ENCODE results near the gene ANKRD33B.

ANKRD33B gene

GRCh38 chr5:10688651-10689171 is 124.8 kb downstream of the ANKRD33B start:
- FAIRE-seq (no peak), DNase-seq (ENCODE audit: insufficient read length, low spot score) (no peak)

DNA sequence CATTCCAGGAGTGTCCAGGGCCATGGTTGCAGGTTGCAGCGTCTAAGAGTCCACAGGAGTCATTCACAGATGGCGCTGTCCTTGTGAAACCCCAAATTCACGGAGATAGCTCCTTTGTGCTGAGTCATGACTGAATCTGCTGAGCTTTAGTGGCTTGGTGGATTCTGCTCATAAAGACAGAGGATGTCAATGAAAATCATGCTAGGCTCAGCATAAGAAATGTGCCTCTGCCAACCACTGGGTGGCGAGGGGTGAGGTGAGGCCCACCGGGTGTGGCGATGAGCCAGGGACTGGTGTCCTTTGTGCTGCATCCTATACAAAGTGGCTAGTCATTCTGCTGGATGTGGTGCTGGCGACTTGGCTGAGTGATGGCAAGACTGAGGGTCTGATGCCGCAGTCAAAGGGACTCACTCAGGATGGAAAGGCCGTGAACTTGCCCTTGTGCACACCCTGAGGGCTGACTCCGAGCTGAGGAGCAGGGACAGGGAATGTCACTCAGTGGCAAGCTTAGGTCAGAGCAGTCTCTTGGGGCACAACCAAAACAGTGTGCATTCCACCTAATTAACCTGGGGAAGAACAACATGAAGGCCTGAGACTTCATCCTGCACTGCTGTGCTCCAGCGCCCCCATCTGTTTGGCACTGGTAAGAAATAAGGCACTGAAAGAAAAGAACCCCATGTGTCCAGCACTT is 125.7 kb downstream of the ANKRD33B start:
- no peak for DNase-seq (ENCODE audit: insufficient read length, low spot score)

GRCh38 chr5:10690460-10691440 is 126.9 kb downstream of the ANKRD33B start:
- DNase-seq (ENCODE audit: insufficient read length, low spot score) = no peak
- no peak for FAIRE-seq

More for the DNA sequence above, 125.7 kb downstream of the ANKRD33B start:
- FAIRE-seq = no peak

DNA sequence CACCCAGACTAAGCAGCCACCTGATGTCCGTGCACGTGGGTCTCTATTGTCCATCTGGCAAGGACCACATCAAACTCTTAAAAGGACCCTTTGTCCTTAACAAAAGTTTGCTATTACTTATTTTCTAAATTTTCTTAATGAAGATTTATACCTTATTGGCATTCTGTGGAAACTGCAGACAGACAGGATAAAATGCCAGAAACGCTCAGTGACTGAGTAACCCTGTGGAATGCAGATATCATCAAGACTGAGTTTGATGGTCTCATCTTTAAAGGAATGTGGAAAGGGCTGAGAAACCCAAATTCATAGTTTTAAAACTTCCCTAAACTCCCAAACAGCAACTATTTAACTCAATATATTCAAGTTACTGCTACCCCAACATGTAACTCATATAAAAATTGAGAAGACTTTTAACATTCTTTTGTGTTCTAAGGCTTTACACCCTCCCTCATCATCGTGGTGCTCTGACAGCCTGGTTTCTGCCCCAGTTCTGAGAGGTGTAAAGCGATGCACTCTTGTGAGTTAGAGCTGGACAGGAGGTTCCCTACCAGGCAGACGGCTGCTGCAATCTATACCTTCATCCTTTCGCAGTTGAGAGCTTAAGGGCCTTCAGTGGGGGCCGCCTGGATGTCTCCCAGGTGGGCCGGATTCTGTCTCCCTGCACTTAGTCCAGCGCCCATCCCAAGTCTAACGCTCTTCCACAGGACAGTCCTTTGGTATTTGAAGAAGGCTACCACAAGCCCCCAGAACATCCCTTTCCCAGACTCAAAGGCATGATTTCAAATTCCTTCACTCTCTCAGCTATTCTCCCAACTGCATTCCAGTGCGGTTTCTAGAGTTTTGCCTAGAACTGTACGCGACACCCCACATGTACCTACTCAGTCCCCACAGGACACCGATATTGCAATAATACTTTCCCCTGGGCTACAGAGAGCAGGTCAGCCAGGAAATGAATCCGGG is 128.2 kb downstream of the ANKRD33B start:
- DNase-seq (ENCODE audit: insufficient read length, low spot score) (no peak), FAIRE-seq (no peak)

- peak; percentile 76 for FAIRE-seq
Measured at GRCh38 chr5:10695055-10695649, 131.3 kb downstream of the ANKRD33B start.

DNA sequence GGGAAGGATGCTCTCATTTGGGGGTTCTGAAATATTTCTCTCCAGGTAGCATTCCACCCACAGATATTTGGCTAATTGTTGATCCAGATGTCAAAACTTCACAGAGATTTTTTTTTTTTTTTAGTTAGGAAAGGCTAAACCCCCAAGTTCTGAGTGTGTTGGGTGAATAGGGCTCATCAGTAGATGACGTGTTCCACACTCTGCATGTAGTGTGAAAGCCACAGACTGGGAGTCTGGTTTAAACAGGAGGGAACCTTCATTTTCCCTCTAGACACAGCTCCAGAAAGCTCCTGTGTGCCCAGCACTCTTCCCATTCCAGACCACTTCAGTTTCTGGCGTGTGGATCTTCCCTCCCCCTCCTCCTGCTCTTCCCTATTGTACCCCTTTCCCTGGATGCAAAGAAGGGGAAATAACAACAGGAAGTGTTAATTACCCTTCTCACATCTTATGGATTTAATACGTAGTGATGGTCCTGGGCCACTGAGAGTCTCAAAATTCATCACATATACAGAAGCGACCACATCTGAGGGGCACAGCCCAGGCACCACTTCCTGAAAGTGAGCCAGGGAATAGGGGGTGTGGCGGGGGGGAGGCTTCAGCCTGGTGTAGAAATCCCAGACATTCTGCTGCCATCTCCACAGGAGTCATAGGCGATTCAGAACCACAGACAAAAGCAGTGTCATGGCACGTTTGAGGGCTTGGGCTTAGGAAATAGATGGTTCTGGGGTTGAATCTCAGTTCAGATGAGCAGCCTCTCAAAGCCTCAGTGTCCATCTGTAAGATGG is 132.1 kb downstream of the ANKRD33B start:
- FAIRE-seq (no peak), DNase-seq (ENCODE audit: insufficient read length, low spot score) (no peak)

More at GRCh38 chr5:10695055-10695649, 131.3 kb downstream of the ANKRD33B start:
- DNase-seq (ENCODE audit: insufficient read length, low spot score) = no peak

DNA sequence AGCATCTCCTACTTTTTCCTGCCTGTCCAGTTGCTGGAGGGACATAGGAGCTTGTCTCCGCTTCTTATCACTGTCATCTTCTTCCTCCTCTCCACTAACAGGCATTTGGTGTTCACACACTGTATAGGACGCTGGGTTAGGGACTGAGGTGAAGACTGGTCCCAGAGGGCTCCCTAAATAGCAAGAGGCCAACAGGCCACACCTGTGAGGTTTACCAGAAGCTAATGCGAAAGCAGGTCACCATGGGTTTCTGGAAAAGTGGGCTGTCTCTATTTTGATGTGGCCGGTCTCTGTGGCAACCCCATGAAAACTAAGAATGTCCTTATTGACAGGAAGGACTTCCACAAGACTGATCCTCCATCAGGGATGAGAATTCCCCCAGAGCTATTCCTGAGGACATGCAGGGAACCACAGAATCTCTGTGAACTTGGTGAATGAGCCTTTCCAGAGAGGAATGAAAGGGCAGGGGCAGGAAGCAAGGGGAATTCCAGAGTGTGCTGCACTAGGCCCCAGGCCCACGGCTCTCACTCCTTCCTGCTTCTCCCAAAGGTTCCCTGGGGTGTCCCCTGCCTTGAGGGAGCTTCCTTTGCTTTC is 135.5 kb downstream of the ANKRD33B start:
- FAIRE-seq (peak; percentile 60), DNase-seq (ENCODE audit: insufficient read length, low spot score) (no peak)

DNA sequence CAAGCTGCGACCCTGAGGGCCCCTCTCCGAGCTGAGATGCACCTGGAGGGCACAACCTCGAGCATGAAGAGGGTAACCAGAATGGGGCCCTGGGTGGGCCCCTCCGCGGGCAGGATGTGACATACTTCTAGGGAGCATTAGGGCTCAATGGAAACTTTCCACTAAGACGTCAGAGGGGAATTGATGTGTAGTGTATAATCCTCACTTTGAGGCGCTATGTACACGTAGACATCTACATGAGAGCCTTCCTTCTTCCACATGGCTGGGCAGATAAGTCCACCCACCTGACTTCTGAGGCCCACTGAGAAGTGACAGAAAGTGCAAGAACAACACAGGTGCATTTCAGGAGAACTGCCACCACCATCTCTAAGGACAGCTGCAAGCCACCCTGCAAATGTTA is 136.1 kb downstream of the ANKRD33B start:
- FAIRE-seq (peak; percentile 79), DNase-seq (ENCODE audit: insufficient read length, low spot score) (no peak)

DNA sequence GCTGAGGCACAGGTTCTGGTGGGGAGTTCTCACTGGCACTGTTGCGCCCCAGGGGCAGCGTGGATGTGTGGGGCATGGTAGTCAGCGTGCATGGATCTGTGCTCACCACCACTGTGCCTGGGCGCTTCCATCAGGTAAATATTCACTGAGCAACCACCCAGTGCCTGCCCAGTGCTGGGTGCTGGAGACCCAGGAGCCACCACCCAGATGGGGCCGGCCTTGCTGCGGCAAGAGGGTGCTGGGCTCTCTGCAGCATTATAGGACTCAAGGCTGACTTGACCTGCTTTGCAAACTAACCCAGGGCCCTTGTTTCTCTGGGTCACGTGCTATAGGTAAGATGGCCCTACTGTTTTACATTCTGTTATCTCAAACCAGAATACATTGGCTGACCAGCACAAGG is 136.6 kb downstream of the ANKRD33B start:
- FAIRE-seq = no peak
- DNase-seq (ENCODE audit: insufficient read length, low spot score) = no peak

DNA sequence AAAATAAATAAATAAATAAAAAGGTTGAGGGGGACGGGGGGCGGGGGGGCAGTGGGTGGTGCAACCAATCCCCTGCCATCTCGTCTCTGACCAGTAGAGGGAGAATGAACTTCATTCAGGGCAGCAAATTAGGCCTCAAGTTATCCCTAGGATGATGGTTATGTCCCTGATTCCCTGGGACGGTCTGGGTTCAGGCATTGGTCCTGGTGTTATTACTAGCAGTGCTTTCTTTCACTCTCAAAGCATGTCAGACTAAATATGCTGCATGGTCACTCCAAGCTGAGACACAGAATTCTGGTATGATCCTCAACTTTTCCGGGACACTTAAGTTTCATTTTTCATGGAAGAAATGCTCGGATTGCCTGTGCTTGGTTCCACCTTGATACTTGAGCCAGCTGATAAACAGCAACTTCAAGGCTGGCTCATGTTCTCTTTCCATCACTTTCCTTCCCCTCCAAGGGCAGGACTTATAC is 137.7 kb downstream of the ANKRD33B start:
- no peak for DNase-seq (ENCODE audit: insufficient read length, low spot score)
- FAIRE-seq = no peak

DNA sequence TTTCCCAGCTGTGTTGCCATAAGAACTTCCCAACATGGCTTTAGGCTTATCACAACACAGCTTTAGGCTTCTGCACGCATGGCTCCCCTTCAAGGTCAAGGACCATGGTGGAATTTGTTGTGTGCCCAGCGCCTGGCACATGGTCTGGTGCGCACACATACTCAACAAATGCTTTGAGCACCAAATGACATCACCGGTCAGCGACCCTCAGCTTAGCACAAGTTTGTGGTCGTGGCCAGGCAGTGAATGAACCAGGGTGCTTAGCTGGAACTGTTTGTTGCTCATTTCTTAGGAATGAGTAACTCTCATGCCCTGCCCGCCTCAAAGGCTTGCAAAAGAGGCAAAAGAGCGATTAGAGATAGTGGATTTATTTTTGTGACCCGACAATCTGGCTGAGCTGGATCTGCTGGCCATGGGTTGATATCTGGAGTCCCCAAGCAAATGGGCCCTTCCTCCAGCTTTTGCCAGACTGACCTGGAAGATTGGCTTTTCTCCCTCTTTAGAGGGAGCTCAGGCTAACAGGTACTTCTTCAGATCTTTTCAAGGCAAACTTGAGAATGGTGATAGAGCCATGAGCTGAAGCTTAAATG is 138.3 kb downstream of the ANKRD33B start:
- FAIRE-seq (no peak), DNase-seq (ENCODE audit: insufficient read length, low spot score) (no peak)

DNA sequence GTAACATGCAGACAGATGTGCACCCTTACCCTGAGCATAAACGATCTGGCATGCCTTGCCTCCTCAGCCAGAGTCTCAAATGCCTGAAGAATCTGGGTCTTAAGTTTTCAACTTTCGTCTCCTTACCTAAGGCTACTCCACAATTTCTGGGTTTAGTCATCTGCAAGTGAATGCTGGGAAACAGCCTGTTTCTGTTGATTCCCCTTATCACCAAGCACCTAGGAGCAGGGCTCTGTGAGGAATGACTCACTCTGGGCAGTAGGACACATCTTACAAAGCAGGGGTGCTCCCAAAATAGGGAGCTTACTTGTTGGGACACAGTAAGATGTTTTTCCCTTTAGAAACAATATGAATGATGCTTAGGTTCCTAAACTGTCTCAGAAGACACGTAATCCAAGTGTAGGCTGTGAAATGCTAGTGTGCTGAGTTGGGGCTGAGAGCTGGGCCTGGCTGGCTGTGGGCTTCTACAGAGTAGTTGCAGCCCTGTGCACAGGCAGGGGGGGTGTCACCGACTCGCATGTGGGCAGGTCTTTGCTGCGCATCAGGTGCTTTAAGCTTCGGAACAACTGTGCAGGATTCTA is 139.1 kb downstream of the ANKRD33B start:
- DNase-seq (ENCODE audit: insufficient read length, low spot score) = no peak
- no peak for FAIRE-seq

- FAIRE-seq (no peak), DNase-seq (ENCODE audit: insufficient read length, low spot score) (no peak)
Measured at GRCh38 chr5:10703676-10704075, 139.8 kb downstream of the ANKRD33B start.

DNA sequence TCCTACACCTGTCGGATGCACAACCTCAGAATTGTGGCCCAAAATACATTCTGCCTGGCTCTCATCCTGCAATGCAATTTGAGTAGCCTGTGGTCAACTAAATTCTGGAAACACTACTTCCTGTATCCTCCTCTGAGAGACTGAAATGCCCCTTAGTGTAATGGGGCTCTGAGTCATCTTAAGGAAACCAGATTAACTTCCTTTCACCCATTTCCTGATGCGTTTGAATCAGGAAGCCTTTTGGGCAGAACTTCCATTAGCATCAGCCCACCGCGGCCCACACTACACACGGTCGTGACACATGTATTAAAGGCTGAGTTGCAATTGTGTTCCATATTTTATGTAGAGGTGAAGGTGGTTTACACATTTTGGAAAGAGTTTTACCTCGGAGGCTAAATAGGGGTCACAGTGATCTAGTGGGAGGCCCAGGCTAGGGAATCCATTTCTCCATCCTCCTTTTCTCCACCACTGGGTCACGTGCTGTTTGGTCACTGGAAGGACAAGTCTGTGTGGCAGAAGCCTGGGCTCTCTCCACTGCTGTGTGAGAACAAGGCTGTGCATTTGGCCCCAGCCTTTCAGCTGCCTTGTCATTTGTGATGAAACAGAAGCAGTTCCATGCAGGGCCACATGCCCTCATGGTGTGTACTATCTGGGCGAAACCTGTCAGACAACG is 141.2 kb downstream of the ANKRD33B start:
- no peak for FAIRE-seq
- no peak for DNase-seq (ENCODE audit: insufficient read length, low spot score)

- DNase-seq (ENCODE audit: insufficient read length, low spot score) (no peak), FAIRE-seq (no peak)
Measured at GRCh38 chr5:10705747-10706146, 141.9 kb downstream of the ANKRD33B start.

- FAIRE-seq (no peak), DNase-seq (ENCODE audit: insufficient read length, low spot score) (no peak)
Measured at GRCh38 chr5:10706326-10706725, 142.5 kb downstream of the ANKRD33B start.

All from GM19239 (cell line).